Testis (tissue), 3 donors: ENCODE measurements around the gene SLC35B2. TPM values are rescaled to one million over a fixed set of nuclear protein-coding genes. Genes with fewer than 3 reads are reported as not detected.

Experiments used
- DNase-seq: peaks from one replicate; pipeline ENCODE4 v3.0.0-alpha.2; 2019
- H3K27ac ChIP-seq, 2 donors: fragments of 200-600 bp; sonication (generic); one replicate each; pipeline ENCODE4 v1.5.1; 2019
- H3K27me3 ChIP-seq: fragments of 200-600 bp; sonication (generic); one replicate; pipeline ENCODE4 v1.5.1; 2019
- H3K36me3 ChIP-seq: fragments of 200-600 bp; sonication (generic); one replicate; pipeline ENCODE4 v1.5.1; 2017; ENCODE audit warnings: low read depth; ENCODE audit errors: missing control alignments
- H3K4me1 ChIP-seq: fragments of 200-600 bp; sonication (generic); one replicate; pipeline ENCODE4 v1.5.1; 2019
- H3K4me3 ChIP-seq, 2 donors: fragments of 200-600 bp; sonication (generic); one replicate each; pipeline ENCODE4 v1.5.1; 2017 to 2019
- H3K9me3 ChIP-seq: fragments of 200-600 bp; sonication (generic); one replicate; pipeline ENCODE4 v1.5.1; 2017
- CTCF ChIP-seq, 3 experiments: fragments of 450-650 bp in 2 of 3; fragments of 200-600 bp in 1 of 3; sonication (generic) in 1 of 3; IDR thresholded peaks; one replicate each; pipeline ENCODE4 v1.5.1; 2016 to 2019; ENCODE audit warnings: antibody characterized with exemption in 3 of 3, mild to moderate bottlenecking in 2 of 3, moderate library complexity in 1 of 3
- POLR2A ChIP-seq: fragments of 450-650 bp; IDR thresholded peaks from one replicate; pipeline ENCODE4 v1.6.1; 2017; ENCODE audit warnings: antibody characterized with exemption, mild to moderate bottlenecking, moderate library complexity
- WGBS, 2 donors: methylation state at CpG; one replicate each; pipeline ENCODE4 v1.1.5; 2018; 5-methylcytosine and 5-hydroxymethylcytosine counted together
- intact Hi-C: fragments of 100-400 bp; cut with DNase I; formaldehyde crosslinking; loops from one replicate; pipeline ENCODE4 v1.15.1; 2023; ENCODE audit warnings: low total_unique reads
- polyA plus RNA-seq: library from polyadenylated mRNA; stranded (reverse); fragments of 350-450 nt; fragmentation: Illumina TruSeq; extraction: RNeasy Lipid Tissue Mini Kit (QIAGEN cat#74804); gene quantifications from one replicate; pipeline ENCODE4 v1.2.3, GENCODE V29; 2014; ENCODE audit warnings: low read depth, low replicate concordance; ENCODE audit not compliant: insufficient read depth
- total RNA-seq, 2 donors: library from RNA; depleted of rRNA; stranded (reverse); fragments of >200 nt; gene quantifications; one replicate each; pipeline ENCODE4 v1.2.3, GENCODE V29; 2016

Gene SLC35B2
- total and polyA plus RNA-seq, 3 donors from 2014 or later = 32.1 to 49.8 (median 42.4) TPM

GRCh38 chr6:44294832-44295791 lies 37.8 kb upstream of the SLC35B2 start:
- intact Hi-C loops = no loop called here
- no peak overlapping the region for H3K27ac ChIP-seq
- no peak overlapping the region for H3K4me3 ChIP-seq
- no peaks in the 10 kb centered on the region for H3K36me3 ChIP-seq
- 63 to 82% methylated on average over 3 to 7 of the region's 7 CpGs for WGBS, 2 donors
- H3K4me1 ChIP-seq = peaks cover 9% of the 10 kb centered on the region
- no peak for TF ChIP-seq CTCF (IDR thresholded peaks at IDR 0.05)
- no peak for TF ChIP-seq POLR2A
- H3K9me3 ChIP-seq = no peaks in the 10 kb centered on the region
- DNase-seq = no peak
- H3K27me3 ChIP-seq = no peaks in the 10 kb centered on the region

- Histone ChIP-seq H3K4me3 (no peak overlapping the region), H3K27me3 (no peaks in the 10 kb centered on the region), H3K36me3 (no peaks in the 10 kb centered on the region), H3K9me3 (no peaks in the 10 kb centered on the region), H3K4me1 (peaks cover 6% of the 10 kb centered on the region), H3K27ac (no peak overlapping the region)
- TF ChIP-seq CTCF (IDR thresholded peaks at IDR 0.05) (no peak), POLR2A (no peak)
- 72 to 74% methylated on average over 4 of the region's 4 CpGs for WGBS, 2 donors
- intact Hi-C loops = no loop called here
- DNase-seq = no peak
These were observed 35.5 kb upstream of the SLC35B2 start for GRCh38 chr6:44292661-44293365.

GRCh38 chr6:44291841-44292240 lies 34.5 kb upstream of the SLC35B2 start:
- intact Hi-C loops = no loop called here
- Histone ChIP-seq H3K36me3 (no peaks in the 10 kb centered on the region), H3K4me3 (no peak overlapping the region), H3K9me3 (no peaks in the 10 kb centered on the region), H3K27me3 (no peaks in the 10 kb centered on the region), H3K4me1 (peaks cover under 1% of the 10 kb centered on the region), H3K27ac (no peak overlapping the region)
- TF ChIP-seq CTCF (IDR thresholded peaks at IDR 0.05) (no peak), POLR2A (no peak)
- 75 to 86% methylated on average over 4 of the region's 4 CpGs for WGBS, 2 donors
- DNase-seq = no peak

GRCh38 chr6:44289726-44290260 lies 32.5 kb upstream of the SLC35B2 start:
- Histone ChIP-seq H3K9me3 (no peaks in the 10 kb centered on the region), H3K4me3 (no peak overlapping the region), H3K4me1 (no peaks in the 10 kb centered on the region), H3K36me3 (no peaks in the 10 kb centered on the region), H3K27ac (no peak overlapping the region), H3K27me3 (no peaks in the 10 kb centered on the region)
- 48 to 52% methylated on average over 5 to 7 of the region's 7 CpGs for WGBS, 2 donors
- intact Hi-C loops = no loop called here
- no peak for TF ChIP-seq POLR2A
- no peak for TF ChIP-seq CTCF (IDR thresholded peaks at IDR 0.05)
- peak; percentile 33 for DNase-seq
